AG09319 (cell line): ENCODE data around the gene HNF4A.

Experiments used
- DNase-seq: peaks from one replicate; pipeline ENCODE4 v3.0.0-alpha.2; 2010; ENCODE audit warnings: low read depth; ENCODE audit errors: extremely low read depth
- TF ChIP-seq, protein P1 (sequence below): IDR thresholded peaks from 2 replicates; pipeline ENCODE4 v1.5.1; 2011; ENCODE audit warnings: low read depth, mild to moderate bottlenecking, inconsistent platforms, low read length, moderate library complexity

Gene HNF4A

DNA sequence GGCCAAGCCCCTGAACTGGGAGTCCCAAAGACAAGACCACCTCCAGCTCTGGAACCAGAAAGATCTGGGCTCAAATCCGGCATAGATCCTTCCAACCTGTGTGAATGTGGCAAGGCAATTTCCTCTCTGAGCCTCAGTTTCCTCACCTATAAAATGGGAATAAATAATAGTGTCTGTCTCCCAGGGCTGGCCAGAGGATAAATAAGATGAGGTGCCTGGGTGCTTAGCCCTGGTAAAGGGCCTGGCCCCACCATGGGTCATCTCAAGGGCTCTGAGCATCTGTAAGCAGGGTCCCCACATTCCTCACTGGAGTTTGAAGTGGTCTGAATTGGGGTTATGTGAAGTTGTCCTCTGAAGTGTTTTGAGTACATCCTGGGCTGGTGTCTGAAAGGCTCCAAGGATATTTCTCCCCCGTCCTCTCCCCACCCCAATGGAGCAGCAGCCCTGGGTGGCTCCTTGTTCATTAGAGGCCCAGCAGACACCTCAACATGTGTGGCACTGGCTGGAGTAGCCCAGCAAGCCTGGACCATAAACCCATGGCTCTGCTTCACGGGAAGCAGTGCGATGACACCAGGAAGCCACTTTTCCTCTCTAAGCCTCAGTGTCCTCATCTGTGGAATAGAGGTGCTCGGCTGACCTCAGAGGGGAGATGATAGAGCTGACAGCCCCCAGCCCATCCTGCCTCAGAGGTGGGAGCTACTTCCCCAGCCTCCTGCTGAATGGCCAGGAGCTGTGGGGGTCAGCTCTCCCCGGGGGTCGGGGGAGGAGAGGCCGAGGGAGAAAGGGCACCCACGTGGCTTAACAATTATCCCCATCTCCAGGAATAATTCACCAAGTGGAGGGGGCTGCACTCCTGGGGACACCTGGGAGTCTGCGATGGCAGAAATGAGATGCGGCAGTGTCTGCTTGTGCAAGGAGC, 48.0 kb downstream of the HNF4A start:
- no peak for DNase-seq
- TF ChIP-seq, protein P1, sequence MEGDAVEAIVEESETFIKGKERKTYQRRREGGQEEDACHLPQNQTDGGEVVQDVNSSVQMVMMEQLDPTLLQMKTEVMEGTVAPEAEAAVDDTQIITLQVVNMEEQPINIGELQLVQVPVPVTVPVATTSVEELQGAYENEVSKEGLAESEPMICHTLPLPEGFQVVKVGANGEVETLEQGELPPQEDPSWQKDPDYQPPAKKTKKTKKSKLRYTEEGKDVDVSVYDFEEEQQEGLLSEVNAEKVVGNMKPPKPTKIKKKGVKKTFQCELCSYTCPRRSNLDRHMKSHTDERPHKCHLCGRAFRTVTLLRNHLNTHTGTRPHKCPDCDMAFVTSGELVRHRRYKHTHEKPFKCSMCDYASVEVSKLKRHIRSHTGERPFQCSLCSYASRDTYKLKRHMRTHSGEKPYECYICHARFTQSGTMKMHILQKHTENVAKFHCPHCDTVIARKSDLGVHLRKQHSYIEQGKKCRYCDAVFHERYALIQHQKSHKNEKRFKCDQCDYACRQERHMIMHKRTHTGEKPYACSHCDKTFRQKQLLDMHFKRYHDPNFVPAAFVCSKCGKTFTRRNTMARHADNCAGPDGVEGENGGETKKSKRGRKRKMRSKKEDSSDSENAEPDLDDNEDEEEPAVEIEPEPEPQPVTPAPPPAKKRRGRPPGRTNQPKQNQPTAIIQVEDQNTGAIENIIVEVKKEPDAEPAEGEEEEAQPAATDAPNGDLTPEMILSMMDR: no peak

DNA sequence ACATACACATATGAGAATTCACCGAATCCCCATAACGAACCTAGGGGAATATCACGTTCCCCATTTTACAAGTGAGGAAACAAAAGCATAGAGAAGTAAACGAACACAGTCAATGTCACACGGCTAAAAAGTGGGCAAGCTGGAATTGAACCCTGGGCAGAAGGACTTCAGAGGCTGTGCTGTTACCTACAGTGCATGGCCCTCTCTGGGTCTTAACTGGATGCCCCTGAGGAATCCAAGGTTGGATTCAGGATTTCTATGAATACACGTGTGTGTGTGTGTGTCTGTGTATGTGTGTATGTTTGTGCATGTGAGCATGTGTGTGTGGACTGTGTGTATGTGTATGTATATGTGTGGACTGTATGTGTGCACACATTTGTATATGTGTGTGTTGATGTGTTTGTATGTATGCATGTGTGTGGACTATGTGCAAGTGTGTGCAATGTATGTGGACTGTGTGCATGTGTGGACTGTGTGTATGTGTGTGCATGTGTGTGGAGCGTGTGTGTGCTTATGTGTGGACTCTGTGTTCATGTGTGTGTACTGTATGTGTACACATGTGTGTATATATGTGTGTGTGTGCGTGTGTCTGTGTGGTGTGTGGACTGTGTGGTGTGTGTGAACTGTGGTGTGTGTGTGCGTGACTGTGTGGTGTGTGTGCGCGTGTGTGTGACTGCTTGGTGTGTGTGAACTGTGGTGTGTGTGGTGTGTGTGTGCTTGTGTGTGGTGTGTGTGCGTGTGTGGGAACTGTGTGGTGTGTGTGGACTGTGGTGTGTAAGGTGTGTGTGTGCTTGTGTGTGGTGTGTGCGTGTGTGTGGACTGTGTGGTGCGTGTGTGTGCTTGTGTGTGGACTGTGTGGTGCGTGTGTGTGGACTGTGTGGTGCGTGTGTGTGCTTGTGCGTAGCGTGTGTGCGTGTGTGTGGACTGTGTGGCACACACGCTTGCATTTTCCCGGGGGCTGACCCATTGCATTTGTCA, 49.0 kb downstream of the HNF4A start:
- DNase-seq: no peak
- TF ChIP-seq, protein P1: no peak

GRCh38 chr20:44405257-44405656, 49.8 kb downstream of the HNF4A start:
- no peak for DNase-seq
- TF ChIP-seq, protein P1: no peak

GRCh38 chr20:44405785-44406571, 50.5 kb downstream of the HNF4A start:
- DNase-seq: no peak

GRCh38 chr20:44406572-44407137, 51.2 kb downstream of the HNF4A start:
- TF ChIP-seq, protein P1: no peak
- DNase-seq: no peak

More at GRCh38 chr20:44405785-44406571, 50.5 kb downstream of the HNF4A start:
- TF ChIP-seq, protein P1: no peak

- no peak for DNase-seq
- TF ChIP-seq, protein P1: no peak
These were observed 52.1 kb downstream of the HNF4A start for GRCh38 chr20:44407402-44408184.
